ENCODE results near the gene GDNF.

The GDNF gene

DNA sequence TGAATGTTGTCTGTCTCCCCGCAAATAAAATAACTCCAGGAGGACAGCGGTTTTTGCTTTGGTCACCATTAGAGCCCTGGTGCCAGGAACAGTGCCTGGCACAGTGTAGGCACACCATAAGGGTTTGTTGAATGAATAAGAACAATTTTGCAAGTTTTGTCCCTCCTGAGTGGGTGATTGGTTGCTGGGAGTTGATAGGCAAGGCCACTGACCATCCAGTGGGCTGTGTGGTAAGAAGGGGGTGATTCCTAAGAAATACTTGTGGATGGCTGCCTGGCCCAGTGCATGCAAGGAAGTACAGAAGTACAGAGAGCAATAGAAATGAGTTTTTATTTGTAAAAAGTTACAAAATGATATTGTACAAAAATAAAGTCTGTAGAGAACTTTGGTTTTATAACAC is 27.5 kb downstream of the GDNF start:
- no peak overlapping the region for H3K27ac ChIP-seq (ENCODE audit: extremely low read depth, low read depth, low read length)
- ChIA-PET CTCF (no interaction called here), POLR2A (no interaction called here)
- peaks cover 0 to 22% of the 10 kb centered on the region in 2 experiments; a peak in 1 of 3 replicates for H3K36me3 ChIP-seq (ENCODE audit: control insufficient read depth in 2 of 2, insufficient read depth in 1 of 2, low read length in 2 of 2)
- no peaks in the 10 kb centered on the region for H3K9me3 ChIP-seq (ENCODE audit: control insufficient read depth, insufficient read depth, low read depth, low read length)
- 0 out of 2 replicates have a peak, but pooled peaks cover 8% of the 10 kb centered on the region for H3K4me1 ChIP-seq (ENCODE audit: control insufficient read depth, insufficient read depth, low read length)
- no peak for TF ChIP-seq ZNF600 (tag by site-specific recombination; IDR thresholded peaks at IDR 0.05)
- TF ChIP-seq HOXA7 (CRISPR knock-in tag; IDR thresholded peaks at IDR 0.05; ENCODE audit: borderline replicate concordance), result no peak
- TF ChIP-seq, protein P1, sequence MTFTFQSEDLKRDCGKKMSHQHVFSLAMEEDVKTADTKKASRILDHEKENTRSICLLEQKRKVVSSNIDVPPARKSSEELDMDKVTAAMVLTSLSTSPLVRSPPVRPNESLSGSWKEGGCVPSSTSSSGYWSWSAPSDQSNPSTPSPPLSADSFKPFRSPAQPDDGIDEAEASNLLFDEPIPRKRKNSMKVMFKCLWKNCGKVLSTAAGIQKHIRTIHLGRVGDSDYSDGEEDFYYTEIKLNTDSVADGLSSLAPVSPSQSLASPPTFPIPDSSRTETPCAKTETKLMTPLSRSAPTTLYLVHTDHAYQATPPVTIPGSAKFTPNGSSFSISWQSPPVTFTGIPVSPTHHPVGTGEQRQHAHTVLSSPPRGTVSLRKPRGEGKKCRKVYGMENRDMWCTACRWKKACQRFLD (tag by site-specific recombination; IDR thresholded peaks at IDR 0.05), result no peak
- no peak for TF ChIP-seq GLI4 (tag by site-specific recombination; IDR thresholded peaks at IDR 0.05)
- TF ChIP-seq ZNF544 (tag by site-specific recombination; IDR thresholded peaks at IDR 0.05), result no peak
- no peak for TF ChIP-seq ZNF791 (tag by site-specific recombination; IDR thresholded peaks at IDR 0.05)
- no peak for TF ChIP-seq ZNF416 (tag by site-specific recombination; IDR thresholded peaks at IDR 0.05)
- no peak for TF ChIP-seq ZNF174 (tag by site-specific recombination; IDR thresholded peaks at IDR 0.05)
- TF ChIP-seq ZNF221 (tag by site-specific recombination; IDR thresholded peaks at IDR 0.05; ENCODE audit: borderline replicate concordance), result no peak
- TF ChIP-seq ZBTB7A (tag by site-specific recombination; IDR thresholded peaks at IDR 0.05; ENCODE audit: low read depth), result no peak
- no peak for TF ChIP-seq YY2 (tag by site-specific recombination; IDR thresholded peaks at IDR 0.05)
- TF ChIP-seq, protein P2, sequence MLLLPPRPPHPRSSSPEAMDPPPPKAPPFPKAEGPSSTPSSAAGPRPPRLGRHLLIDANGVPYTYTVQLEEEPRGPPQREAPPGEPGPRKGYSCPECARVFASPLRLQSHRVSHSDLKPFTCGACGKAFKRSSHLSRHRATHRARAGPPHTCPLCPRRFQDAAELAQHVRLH (tag by site-specific recombination; IDR thresholded peaks at IDR 0.05), result no peak
- TF ChIP-seq, protein P3, sequence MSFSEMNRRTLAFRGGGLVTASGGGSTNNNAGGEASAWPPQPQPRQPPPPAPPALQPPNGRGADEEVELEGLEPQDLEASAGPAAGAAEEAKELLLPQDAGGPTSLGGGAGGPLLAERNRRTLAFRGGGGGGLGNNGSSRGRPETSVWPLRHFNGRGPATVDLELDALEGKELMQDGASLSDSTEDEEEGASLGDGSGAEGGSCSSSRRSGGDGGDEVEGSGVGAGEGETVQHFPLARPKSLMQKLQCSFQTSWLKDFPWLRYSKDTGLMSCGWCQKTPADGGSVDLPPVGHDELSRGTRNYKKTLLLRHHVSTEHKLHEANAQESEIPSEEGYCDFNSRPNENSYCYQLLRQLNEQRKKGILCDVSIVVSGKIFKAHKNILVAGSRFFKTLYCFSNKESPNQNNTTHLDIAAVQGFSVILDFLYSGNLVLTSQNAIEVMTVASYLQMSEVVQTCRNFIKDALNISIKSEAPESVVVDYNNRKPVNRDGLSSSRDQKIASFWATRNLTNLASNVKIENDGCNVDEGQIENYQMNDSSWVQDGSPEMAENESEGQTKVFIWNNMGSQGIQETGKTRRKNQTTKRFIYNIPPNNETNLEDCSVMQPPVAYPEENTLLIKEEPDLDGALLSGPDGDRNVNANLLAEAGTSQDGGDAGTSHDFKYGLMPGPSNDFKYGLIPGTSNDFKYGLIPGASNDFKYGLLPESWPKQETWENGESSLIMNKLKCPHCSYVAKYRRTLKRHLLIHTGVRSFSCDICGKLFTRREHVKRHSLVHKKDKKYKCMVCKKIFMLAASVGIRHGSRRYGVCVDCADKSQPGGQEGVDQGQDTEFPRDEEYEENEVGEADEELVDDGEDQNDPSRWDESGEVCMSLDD (tag by site-specific recombination; IDR thresholded peaks at IDR 0.05), result no peak
- TF ChIP-seq ZNF202 (tag by site-specific recombination; IDR thresholded peaks at IDR 0.05; ENCODE audit: borderline replicate concordance), result no peak
- H3K4me3 ChIP-seq (ENCODE audit: low read depth, low read length), result no peak overlapping the region

DNA sequence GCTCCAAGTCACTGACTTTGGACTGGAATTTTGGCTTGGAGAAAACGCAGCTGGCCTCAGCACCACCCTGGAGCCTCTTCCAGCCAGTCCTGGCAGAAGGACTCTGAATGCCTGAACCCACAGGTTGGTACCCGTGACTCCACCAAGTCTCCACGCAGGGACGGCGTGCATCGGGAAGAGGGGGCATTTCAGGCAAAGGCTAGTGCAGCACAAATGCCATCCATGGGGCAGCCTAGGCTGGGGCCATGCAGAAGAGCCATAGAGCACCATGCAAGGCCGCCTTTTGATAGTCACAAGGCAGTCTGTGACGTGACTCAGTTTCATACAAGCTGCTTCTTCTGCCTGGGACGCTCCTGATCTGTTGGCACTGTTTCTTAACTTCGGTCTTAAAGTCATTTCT is 28.0 kb downstream of the GDNF start:
- ChIA-PET POLR2A (no interaction called here), CTCF (interaction anchor here (0.6 kb wide), 1 partner anchor 47 kb away, joined by 3 read pairs; no protein-coding TSS in a partner anchor)
- no peaks in the 10 kb centered on the region for H3K9me3 ChIP-seq (ENCODE audit: control insufficient read depth, insufficient read depth, low read depth, low read length)
- no peak overlapping the region for H3K4me3 ChIP-seq (ENCODE audit: low read depth, low read length)
- peaks cover 0 to 22% of the 10 kb centered on the region in 2 experiments; a peak in 1 of 3 replicates for H3K36me3 ChIP-seq (ENCODE audit: control insufficient read depth in 2 of 2, insufficient read depth in 1 of 2, low read length in 2 of 2)
- no peak overlapping the region for H3K27ac ChIP-seq (ENCODE audit: extremely low read depth, low read depth, low read length)
- H3K4me1 ChIP-seq (ENCODE audit: control insufficient read depth, insufficient read depth, low read length), result 0 out of 2 replicates have a peak, but pooled peaks cover 7% of the 10 kb centered on the region
- TF ChIP-seq, protein P4, sequence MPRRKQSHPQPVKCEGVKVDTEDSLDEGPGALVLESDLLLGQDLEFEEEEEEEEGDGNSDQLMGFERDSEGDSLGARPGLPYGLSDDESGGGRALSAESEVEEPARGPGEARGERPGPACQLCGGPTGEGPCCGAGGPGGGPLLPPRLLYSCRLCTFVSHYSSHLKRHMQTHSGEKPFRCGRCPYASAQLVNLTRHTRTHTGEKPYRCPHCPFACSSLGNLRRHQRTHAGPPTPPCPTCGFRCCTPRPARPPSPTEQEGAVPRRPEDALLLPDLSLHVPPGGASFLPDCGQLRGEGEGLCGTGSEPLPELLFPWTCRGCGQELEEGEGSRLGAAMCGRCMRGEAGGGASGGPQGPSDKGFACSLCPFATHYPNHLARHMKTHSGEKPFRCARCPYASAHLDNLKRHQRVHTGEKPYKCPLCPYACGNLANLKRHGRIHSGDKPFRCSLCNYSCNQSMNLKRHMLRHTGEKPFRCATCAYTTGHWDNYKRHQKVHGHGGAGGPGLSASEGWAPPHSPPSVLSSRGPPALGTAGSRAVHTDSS (tag by site-specific recombination; IDR thresholded peaks at IDR 0.05), result no peak
- TF ChIP-seq ZNF174 (tag by site-specific recombination; IDR thresholded peaks at IDR 0.05), result no peak
- no peak for TF ChIP-seq ZBTB21 (tag by site-specific recombination; IDR thresholded peaks at IDR 0.05)
- TF ChIP-seq, protein P5, sequence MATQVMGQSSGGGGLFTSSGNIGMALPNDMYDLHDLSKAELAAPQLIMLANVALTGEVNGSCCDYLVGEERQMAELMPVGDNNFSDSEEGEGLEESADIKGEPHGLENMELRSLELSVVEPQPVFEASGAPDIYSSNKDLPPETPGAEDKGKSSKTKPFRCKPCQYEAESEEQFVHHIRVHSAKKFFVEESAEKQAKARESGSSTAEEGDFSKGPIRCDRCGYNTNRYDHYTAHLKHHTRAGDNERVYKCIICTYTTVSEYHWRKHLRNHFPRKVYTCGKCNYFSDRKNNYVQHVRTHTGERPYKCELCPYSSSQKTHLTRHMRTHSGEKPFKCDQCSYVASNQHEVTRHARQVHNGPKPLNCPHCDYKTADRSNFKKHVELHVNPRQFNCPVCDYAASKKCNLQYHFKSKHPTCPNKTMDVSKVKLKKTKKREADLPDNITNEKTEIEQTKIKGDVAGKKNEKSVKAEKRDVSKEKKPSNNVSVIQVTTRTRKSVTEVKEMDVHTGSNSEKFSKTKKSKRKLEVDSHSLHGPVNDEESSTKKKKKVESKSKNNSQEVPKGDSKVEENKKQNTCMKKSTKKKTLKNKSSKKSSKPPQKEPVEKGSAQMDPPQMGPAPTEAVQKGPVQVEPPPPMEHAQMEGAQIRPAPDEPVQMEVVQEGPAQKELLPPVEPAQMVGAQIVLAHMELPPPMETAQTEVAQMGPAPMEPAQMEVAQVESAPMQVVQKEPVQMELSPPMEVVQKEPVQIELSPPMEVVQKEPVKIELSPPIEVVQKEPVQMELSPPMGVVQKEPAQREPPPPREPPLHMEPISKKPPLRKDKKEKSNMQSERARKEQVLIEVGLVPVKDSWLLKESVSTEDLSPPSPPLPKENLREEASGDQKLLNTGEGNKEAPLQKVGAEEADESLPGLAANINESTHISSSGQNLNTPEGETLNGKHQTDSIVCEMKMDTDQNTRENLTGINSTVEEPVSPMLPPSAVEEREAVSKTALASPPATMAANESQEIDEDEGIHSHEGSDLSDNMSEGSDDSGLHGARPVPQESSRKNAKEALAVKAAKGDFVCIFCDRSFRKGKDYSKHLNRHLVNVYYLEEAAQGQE (tag by site-specific recombination; IDR thresholded peaks at IDR 0.05), result no peak
- no peak for TF ChIP-seq ZNF791 (tag by site-specific recombination; IDR thresholded peaks at IDR 0.05)
- no peak for TF ChIP-seq ZNF76 (tag by site-specific recombination; IDR thresholded peaks at IDR 0.05; ENCODE audit: borderline replicate concordance, low read depth)
- no peak for TF ChIP-seq ZIC2 (tag by site-specific recombination; IDR thresholded peaks at IDR 0.05)
- TF ChIP-seq, protein P6, sequence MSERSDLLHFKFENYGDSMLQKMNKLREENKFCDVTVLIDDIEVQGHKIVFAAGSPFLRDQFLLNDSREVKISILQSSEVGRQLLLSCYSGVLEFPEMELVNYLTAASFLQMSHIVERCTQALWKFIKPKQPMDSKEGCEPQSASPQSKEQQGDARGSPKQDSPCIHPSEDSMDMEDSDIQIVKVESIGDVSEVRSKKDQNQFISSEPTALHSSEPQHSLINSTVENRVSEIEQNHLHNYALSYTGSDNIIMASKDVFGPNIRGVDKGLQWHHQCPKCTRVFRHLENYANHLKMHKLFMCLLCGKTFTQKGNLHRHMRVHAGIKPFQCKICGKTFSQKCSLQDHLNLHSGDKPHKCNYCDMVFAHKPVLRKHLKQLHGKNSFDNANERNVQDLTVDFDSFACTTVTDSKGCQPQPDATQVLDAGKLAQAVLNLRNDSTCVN (tag by site-specific recombination; optimal IDR thresholded peaks at IDR 0.05), result no peak
- no peak for TF ChIP-seq ZNF391 (tag by site-specific recombination; IDR thresholded peaks at IDR 0.05; ENCODE audit: borderline replicate concordance, low read depth)
- TF ChIP-seq ZFP41 (tag by site-specific recombination; IDR thresholded peaks at IDR 0.05; ENCODE audit: borderline replicate concordance), result no peak
- TF ChIP-seq, protein P7, sequence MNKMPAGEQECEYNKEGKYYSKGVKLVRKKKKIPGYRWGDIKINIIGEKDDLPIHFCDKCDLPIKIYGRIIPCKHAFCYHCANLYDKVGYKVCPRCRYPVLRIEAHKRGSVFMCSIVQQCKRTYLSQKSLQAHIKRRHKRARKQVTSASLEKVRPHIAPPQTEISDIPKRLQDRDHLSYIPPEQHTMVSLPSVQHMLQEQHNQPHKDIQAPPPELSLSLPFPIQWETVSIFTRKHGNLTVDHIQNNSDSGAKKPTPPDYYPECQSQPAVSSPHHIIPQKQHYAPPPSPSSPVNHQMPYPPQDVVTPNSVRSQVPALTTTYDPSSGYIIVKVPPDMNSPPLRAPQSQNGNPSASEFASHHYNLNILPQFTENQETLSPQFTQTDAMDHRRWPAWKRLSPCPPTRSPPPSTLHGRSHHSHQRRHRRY (tag by site-specific recombination; IDR thresholded peaks at IDR 0.05), result no peak
- no peak for TF ChIP-seq ZNF112 (tag by site-specific recombination; IDR thresholded peaks at IDR 0.05)

Data from HEK293 (cell line).